Measurements from ENCODE around the gene IGF2R.

DNA sequence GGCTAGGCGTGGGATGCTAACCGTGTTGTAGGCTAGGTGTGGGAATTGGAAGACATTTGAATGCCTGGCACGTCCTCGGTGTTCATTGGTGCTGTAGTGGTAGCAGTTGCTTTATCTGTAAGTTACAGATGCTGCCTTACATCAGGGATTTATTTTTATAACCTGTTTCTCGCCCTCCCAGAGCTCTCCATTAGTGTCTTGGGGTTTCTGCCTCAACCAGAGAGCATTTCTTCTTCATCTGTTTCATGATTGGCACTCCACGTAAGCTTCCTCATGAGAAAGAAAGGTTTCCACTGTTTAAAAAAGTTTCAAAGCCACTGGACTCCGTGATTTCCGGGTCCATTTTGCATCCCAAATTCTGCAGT, 9.0 kb downstream of the IGF2R start:
- TF ChIP-seq, protein P1, sequence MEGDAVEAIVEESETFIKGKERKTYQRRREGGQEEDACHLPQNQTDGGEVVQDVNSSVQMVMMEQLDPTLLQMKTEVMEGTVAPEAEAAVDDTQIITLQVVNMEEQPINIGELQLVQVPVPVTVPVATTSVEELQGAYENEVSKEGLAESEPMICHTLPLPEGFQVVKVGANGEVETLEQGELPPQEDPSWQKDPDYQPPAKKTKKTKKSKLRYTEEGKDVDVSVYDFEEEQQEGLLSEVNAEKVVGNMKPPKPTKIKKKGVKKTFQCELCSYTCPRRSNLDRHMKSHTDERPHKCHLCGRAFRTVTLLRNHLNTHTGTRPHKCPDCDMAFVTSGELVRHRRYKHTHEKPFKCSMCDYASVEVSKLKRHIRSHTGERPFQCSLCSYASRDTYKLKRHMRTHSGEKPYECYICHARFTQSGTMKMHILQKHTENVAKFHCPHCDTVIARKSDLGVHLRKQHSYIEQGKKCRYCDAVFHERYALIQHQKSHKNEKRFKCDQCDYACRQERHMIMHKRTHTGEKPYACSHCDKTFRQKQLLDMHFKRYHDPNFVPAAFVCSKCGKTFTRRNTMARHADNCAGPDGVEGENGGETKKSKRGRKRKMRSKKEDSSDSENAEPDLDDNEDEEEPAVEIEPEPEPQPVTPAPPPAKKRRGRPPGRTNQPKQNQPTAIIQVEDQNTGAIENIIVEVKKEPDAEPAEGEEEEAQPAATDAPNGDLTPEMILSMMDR (IDR thresholded peaks at IDR 0.05): no peak
- TF ChIP-seq EZH2 (IDR thresholded peaks at IDR 0.05; ENCODE audit: borderline replicate concordance, insufficient read depth, low read depth, low read length, poor library complexity, severe bottlenecking): no peak
